HG03354 (cell line): Measurements from ENCODE around the gene SORCS3.

Source experiments
- ATAC-seq: cut with Tn5 transposase; IDR thresholded peaks from one replicate; pipeline ENCODE4 v1.9.1; 2021; ENCODE audit warnings: mild to moderate bottlenecking; ENCODE audit not compliant: unreplicated experiment, poor library complexity, severe bottlenecking

Gene SORCS3

GRCh38 chr10:104897696-104898095, 256.6 kb downstream of the SORCS3 start:
- ATAC-seq, result no peak

GRCh38 chr10:104899779-104900178, 258.7 kb downstream of the SORCS3 start:
- no peak for ATAC-seq

DNA sequence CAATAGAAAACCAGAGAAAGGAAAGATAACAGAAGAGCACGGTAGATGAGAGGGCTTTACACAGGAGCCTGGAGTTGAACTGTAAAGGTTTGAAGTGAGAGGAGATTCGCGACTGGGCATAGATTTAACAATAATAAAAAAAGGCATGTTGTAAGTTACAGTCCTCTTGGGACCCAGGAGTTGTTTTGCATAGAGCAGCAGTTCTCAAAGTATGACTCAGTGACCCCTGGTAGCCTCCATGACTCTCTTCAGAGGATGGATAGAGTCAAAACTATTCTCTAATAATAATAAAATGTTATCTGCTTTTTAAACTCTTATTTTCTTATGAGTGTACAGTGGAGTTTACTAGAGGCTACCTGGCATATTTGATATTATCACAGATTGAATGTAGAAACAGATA, 262.3 kb downstream of the SORCS3 start:
- no peak for ATAC-seq

- ATAC-seq, result no peak
These were observed 263.7 kb downstream of the SORCS3 start for GRCh38 chr10:104904753-104905323.

GRCh38 chr10:104906112-104906511, 265.0 kb downstream of the SORCS3 start:
- ATAC-seq, result no peak

DNA sequence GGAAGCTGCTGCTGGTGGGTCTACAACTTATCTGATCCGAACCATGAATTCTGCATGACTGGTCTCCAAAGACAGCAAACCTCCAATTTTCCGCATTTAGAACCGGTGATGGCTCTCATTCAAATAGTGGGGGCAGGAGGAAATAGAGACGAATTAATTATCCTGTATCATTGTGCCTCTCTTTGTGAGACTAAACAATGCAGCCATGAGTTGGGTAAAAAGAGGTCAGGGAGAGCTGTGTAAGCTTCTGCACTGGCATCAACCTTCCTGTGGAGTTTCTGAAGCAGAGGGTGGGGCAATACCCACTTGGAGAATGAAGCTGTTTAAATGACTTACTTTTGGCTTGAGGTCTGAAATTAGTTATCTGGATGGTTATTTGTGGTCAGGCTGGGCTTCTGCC, 266.4 kb downstream of the SORCS3 start:
- ATAC-seq, result no peak

- no peak for ATAC-seq
These were observed 267.5 kb downstream of the SORCS3 start for GRCh38 chr10:104908581-104908980.

DNA sequence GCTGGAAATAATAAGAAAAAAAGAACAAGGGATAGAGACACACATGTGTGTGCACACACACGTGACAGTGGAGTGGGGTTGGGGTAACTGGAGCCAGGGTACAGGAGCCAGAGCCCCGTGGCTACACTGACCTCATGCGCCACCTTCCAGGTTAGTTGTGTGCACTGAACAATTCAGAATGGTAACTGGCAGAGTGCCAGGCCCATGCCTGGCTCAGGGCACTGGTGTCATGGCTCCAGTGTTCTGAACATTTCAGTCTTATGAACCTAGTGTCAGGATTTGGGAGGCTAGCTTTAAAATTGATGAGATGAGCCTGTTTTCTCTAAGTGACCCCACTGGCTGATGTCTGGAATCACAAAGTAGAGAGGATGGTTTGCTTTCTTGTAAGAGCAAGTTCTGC, 269.6 kb downstream of the SORCS3 start:
- ATAC-seq, result no peak

- ATAC-seq, result no peak
These were observed 272.3 kb downstream of the SORCS3 start for GRCh38 chr10:104913390-104913789.

GRCh38 chr10:104920476-104920875, 279.4 kb downstream of the SORCS3 start:
- ATAC-seq, result no peak

DNA sequence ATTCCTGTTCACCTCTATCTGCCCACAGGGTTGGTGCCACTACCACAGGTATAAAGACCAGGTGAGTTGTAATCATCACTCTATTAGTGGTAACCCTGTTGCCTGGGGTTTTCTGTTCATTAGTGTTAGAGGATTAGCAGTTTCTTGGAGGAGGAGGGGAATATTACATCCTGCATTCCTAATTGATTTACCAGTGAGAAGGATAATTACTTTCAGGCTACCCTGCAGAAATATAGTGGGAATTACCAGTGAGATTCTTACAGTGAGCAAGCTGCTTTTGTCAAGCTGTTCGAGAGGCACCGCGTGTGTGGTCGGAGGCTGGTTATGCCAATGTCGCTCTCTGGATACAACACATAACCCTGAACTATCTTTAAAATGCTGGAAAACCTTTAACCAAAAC, 280.7 kb downstream of the SORCS3 start:
- ATAC-seq, result no peak

DNA sequence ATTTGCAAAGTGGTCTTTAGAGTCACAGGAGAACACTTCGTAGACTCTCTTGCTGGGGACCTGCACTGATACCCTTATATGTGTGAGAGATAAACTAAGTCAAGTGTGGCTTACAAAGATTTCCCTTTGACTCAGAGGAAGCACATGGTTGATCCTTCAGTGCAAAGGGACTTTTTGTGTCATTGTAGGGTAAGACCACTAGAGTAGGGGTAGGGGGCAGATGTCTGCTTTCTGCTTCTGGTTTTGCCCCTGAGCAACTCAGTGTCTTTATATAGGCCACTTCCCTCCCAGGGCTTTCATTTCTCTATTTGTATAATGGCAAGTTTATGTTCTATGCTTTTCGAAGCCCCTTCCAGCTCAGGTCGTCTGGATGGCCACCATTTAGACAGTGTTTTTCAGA, 281.7 kb downstream of the SORCS3 start:
- peak; percentile 59 for ATAC-seq

- no peak for ATAC-seq
These were observed 282.4 kb downstream of the SORCS3 start for GRCh38 chr10:104923501-104923900.

DNA sequence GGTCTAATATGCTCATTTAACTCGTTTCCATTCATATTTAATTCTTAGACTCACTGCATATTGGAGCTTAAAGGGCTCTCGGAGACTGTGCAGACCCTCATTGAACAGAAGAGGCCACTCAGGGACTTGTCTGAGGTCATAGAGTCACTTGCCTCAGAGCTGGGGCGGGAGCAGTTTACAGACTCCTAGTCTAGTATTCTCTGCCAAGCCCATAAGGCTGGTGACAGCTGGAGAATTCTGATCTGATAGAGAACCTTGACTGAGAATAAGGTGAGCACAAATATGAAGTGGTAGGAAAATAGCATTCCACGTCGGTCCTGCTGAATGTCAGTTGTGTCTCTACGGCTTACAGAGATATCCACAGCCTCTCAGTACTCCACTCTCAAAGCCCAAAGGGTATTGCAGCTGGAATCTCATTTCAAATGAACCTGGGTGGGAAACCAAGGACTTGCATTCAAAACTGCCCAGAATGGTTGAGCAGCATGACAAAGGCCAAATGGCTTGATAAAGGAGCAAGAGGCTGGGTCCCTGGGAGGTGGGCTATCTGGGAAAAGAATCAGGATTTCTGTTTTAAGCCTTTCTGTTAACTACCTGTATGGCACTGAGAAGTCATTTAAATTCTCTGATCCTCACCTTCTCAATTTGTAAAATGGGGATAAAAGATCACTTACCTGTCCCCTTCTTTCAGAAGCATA, 283.2 kb downstream of the SORCS3 start:
- ATAC-seq, result no peak

GRCh38 chr10:104925232-104925851, 284.3 kb downstream of the SORCS3 start:
- ATAC-seq, result peak; percentile 72

DNA sequence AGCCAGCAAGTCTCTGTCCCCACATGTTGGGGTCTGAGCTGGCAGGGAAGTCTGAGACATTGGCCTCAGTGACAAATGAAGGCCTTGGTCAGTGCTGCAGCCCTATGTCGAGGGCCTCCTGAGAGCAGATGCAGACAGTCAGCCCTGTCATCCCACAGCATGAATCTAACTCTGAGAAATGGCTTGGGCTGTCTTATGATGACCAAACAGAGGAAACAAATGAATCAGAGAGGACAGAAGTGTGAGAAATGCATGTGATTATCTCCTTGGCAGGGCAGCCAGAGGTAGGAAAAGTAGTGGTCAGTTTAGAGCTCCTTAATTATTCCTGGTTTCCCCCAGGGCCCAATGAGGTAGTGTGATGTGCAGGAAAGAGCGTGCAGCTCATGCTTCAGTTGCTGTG, 287.6 kb downstream of the SORCS3 start:
- no peak for ATAC-seq

DNA sequence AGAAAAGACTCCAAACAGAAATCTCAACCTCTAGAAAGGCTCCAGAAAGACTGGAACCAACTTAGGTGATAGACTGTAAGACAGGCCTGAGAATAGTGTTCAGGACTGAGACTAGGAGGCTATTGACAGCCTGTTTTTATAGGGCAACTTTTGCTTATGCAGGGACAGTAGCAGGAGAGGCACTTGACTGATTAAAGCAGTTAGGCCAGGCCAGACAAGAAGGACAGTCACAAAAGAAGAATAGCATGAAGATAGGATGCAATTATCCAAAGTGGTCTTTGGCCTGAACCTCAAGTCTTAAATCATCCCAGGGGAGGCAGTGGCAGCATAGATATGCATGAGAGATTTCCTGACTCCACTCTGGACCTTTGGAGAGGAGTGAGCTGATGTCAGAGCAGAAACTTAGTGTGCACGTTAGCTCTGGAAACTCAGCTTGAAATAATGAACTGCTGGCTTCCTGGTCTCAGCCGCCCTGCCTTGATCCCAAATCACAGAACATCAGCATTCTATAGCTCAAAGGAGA, 290.6 kb downstream of the SORCS3 start:
- no peak for ATAC-seq

DNA sequence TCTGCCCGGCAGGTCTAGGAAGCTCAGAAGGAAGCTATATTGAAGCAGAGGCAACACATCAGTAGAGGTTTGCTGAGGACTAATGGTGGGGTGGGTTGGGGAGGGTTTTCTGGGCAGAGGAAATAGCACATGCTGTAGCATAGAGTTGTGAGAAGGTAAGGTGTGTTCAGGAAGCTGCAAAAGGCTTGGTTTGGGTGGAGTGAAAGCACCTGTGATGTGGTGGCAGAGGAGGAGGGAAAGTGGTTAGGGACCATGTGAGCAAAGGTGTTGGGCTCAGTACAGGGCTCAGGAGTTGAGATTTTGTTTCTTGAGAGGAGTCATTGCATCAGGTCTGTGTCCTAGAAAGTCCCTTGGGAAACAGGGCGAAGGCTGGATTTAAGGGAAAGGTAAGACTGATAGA, 294.6 kb downstream of the SORCS3 start:
- no peak for ATAC-seq

- ATAC-seq, result no peak
These were observed 296.5 kb downstream of the SORCS3 start for GRCh38 chr10:104937567-104937966.

GRCh38 chr10:104938031-104938430, 296.9 kb downstream of the SORCS3 start:
- no peak for ATAC-seq

DNA sequence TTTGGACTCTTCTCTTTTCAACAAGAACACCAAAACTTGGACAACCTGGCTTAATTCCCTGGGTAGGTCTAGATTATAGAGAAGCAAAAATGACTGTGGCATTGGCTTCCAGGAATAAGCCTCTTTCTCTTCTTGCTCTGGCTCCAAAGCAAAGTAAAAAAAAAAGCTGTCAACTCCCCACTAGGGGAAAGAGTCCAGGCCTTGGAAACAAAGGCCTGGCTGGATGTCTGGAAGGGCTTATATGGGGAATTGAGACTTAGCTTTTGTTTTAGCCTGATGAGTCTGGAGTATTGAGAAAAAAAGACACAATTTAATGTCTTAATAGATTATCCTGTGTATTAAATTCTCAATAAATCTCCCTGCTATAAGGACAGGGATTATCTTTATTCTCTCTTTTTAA, 300.6 kb downstream of the SORCS3 start:
- ATAC-seq, result no peak
